H1 (cell line): Measurements from ENCODE around the gene ITGB7. TPM values are rescaled to one million over a fixed set of nuclear protein-coding genes. Genes with fewer than 3 reads are reported as not detected.

Source experiments
- CTBP2 ChIP-seq: IDR thresholded peaks from 2 replicates; pipeline ENCODE4 v1.7.0; 2011; ENCODE audit warnings: borderline replicate concordance, mild to moderate bottlenecking, moderate library complexity, mixed read lengths, low read length; ENCODE audit not compliant: insufficient read depth, insufficient read length
- JUN ChIP-seq: IDR thresholded peaks from 2 replicates; pipeline ENCODE4 v1.6.1; 2011; ENCODE audit warnings: low read depth, mild to moderate bottlenecking, improper control_type of control experiment, low read length
- KDM1A ChIP-seq: fragments of 200-600, 300-600 bp; sonication (generic); IDR thresholded peaks from 2 replicates; pipeline ENCODE4 v1.7.1; 2016; ENCODE audit warnings: mild to moderate bottlenecking, low read length, borderline replicate concordance
- KDM4A ChIP-seq: IDR thresholded peaks from one replicate; pipeline ENCODE4 v1.7.1; 2012; ENCODE audit warnings: low read depth, mild to moderate bottlenecking, moderate library complexity, low read length, inconsistent platforms; ENCODE audit not compliant: severe bottlenecking
- RBBP5 ChIP-seq: IDR thresholded peaks from 2 replicates; pipeline ENCODE4 v1.7.1; 2012; ENCODE audit warnings: low read depth, mild to moderate bottlenecking, inconsistent platforms, low read length, moderate library complexity, borderline replicate concordance
- SP1 ChIP-seq: IDR thresholded peaks from 2 replicates; pipeline ENCODE4 v1.6.1; 2011; ENCODE audit warnings: low read depth, low read length
- polyA plus RNA-seq, 7 experiments: library from polyadenylated mRNA; depleted of rRNA in 3 of 7; stranded (reverse) in 5 of 7; unstranded in 2 of 7; fragments of >200 nt in 5 of 7; fragments of 200-250 nt in 2 of 7; gene quantifications; 1 replicate in 5 of 7; 2 replicates in 1 of 7; 4 replicates in 1 of 7; pipeline versions ENCODE4 v1.2.1 to v1.2.3, GENCODE V29; 2011 to 2013; ENCODE audit warnings: missing spikeins in 2 of 7, mixed read lengths in 2 of 7
- total RNA-seq: library from RNA; stranded (reverse); fragmentation: NEBNext Ultra II Directional; extraction: Animal tissue kit (Norgen Biotek cat#: 25700); gene quantifications from 2 replicates; pipeline ENCODE4 v1.2.1, GENCODE V29; 2021
- TF ChIP-seq, protein P1 (sequence below): IDR thresholded peaks from 2 replicates; pipeline ENCODE4 v1.6.1; 2012; ENCODE audit warnings: low read length, inconsistent platforms
- TF ChIP-seq, protein P2 (sequence below), 3 experiments: IDR thresholded peaks; 1 replicate in 2 of 3; 2 replicates in 1 of 3; pipeline versions ENCODE4 v1.5.1 to v1.6.1; 2011; ENCODE audit warnings: low read length in 3 of 3, mild to moderate bottlenecking in 3 of 3, inconsistent platforms in 2 of 3, low read depth in 1 of 3, moderate library complexity in 1 of 3; ENCODE audit not compliant: insufficient read depth in 1 of 3; ENCODE audit errors: control extremely low read depth in 1 of 3

Gene ITGB7
- total and polyA plus RNA-seq, 2 of the 8 experiments (the other 6 are each of a cell fraction or from before 2014, with no cell fraction given) = 0.35 to 0.54 TPM

- TF ChIP-seq CTBP2 = no peak
- TF ChIP-seq, protein P1, sequence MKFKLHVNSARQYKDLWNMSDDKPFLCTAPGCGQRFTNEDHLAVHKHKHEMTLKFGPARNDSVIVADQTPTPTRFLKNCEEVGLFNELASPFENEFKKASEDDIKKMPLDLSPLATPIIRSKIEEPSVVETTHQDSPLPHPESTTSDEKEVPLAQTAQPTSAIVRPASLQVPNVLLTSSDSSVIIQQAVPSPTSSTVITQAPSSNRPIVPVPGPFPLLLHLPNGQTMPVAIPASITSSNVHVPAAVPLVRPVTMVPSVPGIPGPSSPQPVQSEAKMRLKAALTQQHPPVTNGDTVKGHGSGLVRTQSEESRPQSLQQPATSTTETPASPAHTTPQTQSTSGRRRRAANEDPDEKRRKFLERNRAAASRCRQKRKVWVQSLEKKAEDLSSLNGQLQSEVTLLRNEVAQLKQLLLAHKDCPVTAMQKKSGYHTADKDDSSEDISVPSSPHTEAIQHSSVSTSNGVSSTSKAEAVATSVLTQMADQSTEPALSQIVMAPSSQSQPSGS = no peak
- no peak for TF ChIP-seq KDM4A
- no peak for TF ChIP-seq SP1
- no peak for TF ChIP-seq RBBP5
- TF ChIP-seq, protein P2, sequence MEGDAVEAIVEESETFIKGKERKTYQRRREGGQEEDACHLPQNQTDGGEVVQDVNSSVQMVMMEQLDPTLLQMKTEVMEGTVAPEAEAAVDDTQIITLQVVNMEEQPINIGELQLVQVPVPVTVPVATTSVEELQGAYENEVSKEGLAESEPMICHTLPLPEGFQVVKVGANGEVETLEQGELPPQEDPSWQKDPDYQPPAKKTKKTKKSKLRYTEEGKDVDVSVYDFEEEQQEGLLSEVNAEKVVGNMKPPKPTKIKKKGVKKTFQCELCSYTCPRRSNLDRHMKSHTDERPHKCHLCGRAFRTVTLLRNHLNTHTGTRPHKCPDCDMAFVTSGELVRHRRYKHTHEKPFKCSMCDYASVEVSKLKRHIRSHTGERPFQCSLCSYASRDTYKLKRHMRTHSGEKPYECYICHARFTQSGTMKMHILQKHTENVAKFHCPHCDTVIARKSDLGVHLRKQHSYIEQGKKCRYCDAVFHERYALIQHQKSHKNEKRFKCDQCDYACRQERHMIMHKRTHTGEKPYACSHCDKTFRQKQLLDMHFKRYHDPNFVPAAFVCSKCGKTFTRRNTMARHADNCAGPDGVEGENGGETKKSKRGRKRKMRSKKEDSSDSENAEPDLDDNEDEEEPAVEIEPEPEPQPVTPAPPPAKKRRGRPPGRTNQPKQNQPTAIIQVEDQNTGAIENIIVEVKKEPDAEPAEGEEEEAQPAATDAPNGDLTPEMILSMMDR (IDR thresholded peaks at IDR 0.05; ENCODE audit: control extremely low read depth in 1 of 3, insufficient read depth in 1 of 3, low read depth in 1 of 3, low read length in 3 of 3) = no peak
- TF ChIP-seq JUN = no peak
- TF ChIP-seq KDM1A = no peak
Observed at GRCh38 chr12:53186745-53187144, 20.3 kb downstream of the ITGB7 start (continued).
